IMR-90 (cell line): Measurements from ENCODE around the gene NKAIN1.
"Not testable (repeated sequence)": the region's sequence is repeated elsewhere in the genome, so short reads cannot be mapped to it uniquely, and the experiment has no call there.

ENCODE experiments used
- BHLHE40 ChIP-seq: fragments of 150-350 bp; IDR thresholded peaks from 2 replicates; pipeline ENCODE4 v1.6.1; 2016; ENCODE audit warnings: mild to moderate bottlenecking, low read depth, low read length
- CHD1 ChIP-seq: IDR thresholded peaks from 2 replicates; pipeline ENCODE4 v1.6.1; 2012; ENCODE audit warnings: low read depth, low read length, improper control_type of control experiment
- CTCF ChIP-seq: conservative IDR thresholded peaks from 2 replicates; pipeline ENCODE4 v1.5.1; 2012; ENCODE audit warnings: mild to moderate bottlenecking, low read depth, low read length, improper control_type of control experiment
- ELK1 ChIP-seq: fragments of 150-350 bp; IDR thresholded peaks from 2 replicates; pipeline ENCODE4 v1.6.1; 2016; ENCODE audit warnings: low read depth, mild to moderate bottlenecking, low read length, moderate library complexity, borderline replicate concordance
- MAFK ChIP-seq: IDR thresholded peaks from 2 replicates; pipeline ENCODE4 v1.6.1; 2012; ENCODE audit warnings: low read depth, low read length, improper control_type of control experiment
- MAZ ChIP-seq: IDR thresholded peaks from 2 replicates; pipeline ENCODE4 v1.6.1; 2012; ENCODE audit warnings: low read depth, mild to moderate bottlenecking, low read length, improper control_type of control experiment, moderate library complexity, borderline replicate concordance
- NFE2L2 ChIP-seq: fragments of 150-350 bp; IDR thresholded peaks from 2 replicates; pipeline ENCODE4 v1.6.1; 2016; ENCODE audit warnings: low read depth, mild to moderate bottlenecking, low read length
- POLR2A ChIP-seq: IDR thresholded peaks from 2 replicates; pipeline ENCODE4 v1.6.1; 2012; ENCODE audit warnings: mild to moderate bottlenecking, low read depth, low read length
- RAD21 ChIP-seq: IDR thresholded peaks from 2 replicates; pipeline ENCODE4 v1.6.1; 2012; ENCODE audit warnings: low read length, improper control_type of control experiment
- RCOR1 ChIP-seq: IDR thresholded peaks from 2 replicates; pipeline ENCODE4 v1.6.1; 2012; ENCODE audit warnings: mild to moderate bottlenecking, low read length, improper control_type of control experiment; ENCODE audit not compliant: insufficient replicate concordance
- RFX5 ChIP-seq: IDR thresholded peaks from 2 replicates; pipeline ENCODE4 v1.8.0; 2012; ENCODE audit warnings: low read depth, mild to moderate bottlenecking, low read length, moderate library complexity
- USF2 ChIP-seq: fragments of 150-350 bp; IDR thresholded peaks from 2 replicates; pipeline ENCODE4 v1.6.1; 2017; ENCODE audit warnings: mild to moderate bottlenecking, antibody characterized with exemption, low read length, low read depth

DNA sequence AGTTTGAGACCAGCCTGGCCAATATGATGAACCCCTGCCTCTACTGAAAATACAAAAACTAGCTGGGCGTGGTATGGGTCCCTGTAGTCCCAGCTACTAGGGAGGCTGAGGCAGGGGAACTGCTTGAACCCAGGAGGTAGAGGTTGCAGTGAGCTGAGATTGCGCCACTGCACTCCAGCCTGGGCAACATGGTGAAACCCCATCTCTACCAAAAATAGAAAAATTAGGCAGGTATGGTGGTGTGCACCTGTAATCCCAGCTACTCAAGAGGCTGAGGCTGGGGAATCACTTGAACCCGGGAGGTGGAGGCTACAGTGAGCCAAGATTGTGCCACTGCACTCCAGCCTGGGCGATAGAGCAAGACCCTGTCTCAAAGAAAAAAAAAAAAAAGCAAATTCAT, 48.1 kb upstream of the NKAIN1 start:
- not testable (repeated sequence) for TF ChIP-seq CTCF, MAZ, CHD1, BHLHE40, RFX5, POLR2A, USF2, ELK1, RAD21, MAFK, RCOR1, NFE2L2
